Neural cell (in vitro differentiated cells): ENCODE measurements around the gene AQP10. TPM values are rescaled to one million over a fixed set of nuclear protein-coding genes. Genes with fewer than 3 reads are reported as not detected.
"Not testable (repeated sequence)": the region's sequence is repeated elsewhere in the genome, so short reads cannot be mapped to it uniquely, and the experiment has no call there.

Experiments
- H2AFZ ChIP-seq: fragments of 200-600, 300-800 bp; sonication (generic), shearing (Covaris generic); 2 replicates; pipeline ENCODE4 v1.6.0; 2014; ENCODE audit warnings: low read depth, mild to moderate bottlenecking, antibody characterized with exemption, low read length, moderate library complexity
- H3F3A ChIP-seq: fragments of 200-600 bp; shearing (Covaris generic); 2 replicates; pipeline ENCODE4 v1.6.1; 2016; ENCODE audit warnings: mild to moderate bottlenecking, moderate library complexity, mixed read lengths, antibody characterized with exemption, low read length; ENCODE audit not compliant: insufficient read depth, poor library complexity, severe bottlenecking
- H3K27ac ChIP-seq: fragments of 200-600, 300-800 bp; sonication (generic), shearing (Covaris generic); 2 replicates; pipeline ENCODE4 v1.5.1; 2014; ENCODE audit warnings: mild to moderate bottlenecking, low read length, moderate library complexity
- H3K27me3 ChIP-seq: fragments of 300-800, 200-600 bp; sonication (generic), shearing (Covaris generic); 2 replicates; pipeline ENCODE4 v1.6.0; 2014; ENCODE audit warnings: mild to moderate bottlenecking, low read depth, low read length, moderate library complexity; ENCODE audit not compliant: insufficient read depth
- H3K36me3 ChIP-seq: fragments of 300-800, 200-600 bp; sonication (generic), shearing (Covaris generic); 2 replicates; pipeline ENCODE4 v1.5.1; 2014; ENCODE audit warnings: mild to moderate bottlenecking, antibody characterized with exemption, low read length, moderate library complexity; ENCODE audit not compliant: insufficient read depth
- H3K4me2 ChIP-seq: fragments of 300-800, 200-600 bp; sonication (generic), shearing (Covaris generic); 2 replicates; pipeline ENCODE4 v1.6.0; 2014; ENCODE audit warnings: mild to moderate bottlenecking, low read length
- H3K4me3 ChIP-seq: fragments of 300-800, 200-600 bp; sonication (generic), shearing (Covaris generic); 2 replicates; pipeline ENCODE4 v1.5.1; 2014; ENCODE audit warnings: mild to moderate bottlenecking, low read length, moderate library complexity
- H3K79me2 ChIP-seq: fragments of 200-600 bp; shearing (Covaris generic); replicated peaks from 2 replicates; pipeline ENCODE4 v1.6.0; 2014; ENCODE audit warnings: mild to moderate bottlenecking, low read length, moderate library complexity; ENCODE audit not compliant: insufficient read depth
- H3K9ac ChIP-seq: fragments of 300-800, 200-600 bp; sonication (generic), shearing (Covaris generic); 2 replicates; pipeline ENCODE4 v1.6.1; 2016; ENCODE audit warnings: mild to moderate bottlenecking, low read length, mixed read lengths
- H3K9me2 ChIP-seq: fragments of 200-600 bp; shearing (Covaris generic); 2 replicates; pipeline ENCODE4 v1.6.1; 2016; ENCODE audit warnings: mild to moderate bottlenecking, low read length, mixed read lengths; ENCODE audit not compliant: insufficient read depth
- H3K9me3 ChIP-seq: fragments of 200-600, 300-800 bp; sonication (generic), shearing (Covaris generic); 2 replicates; pipeline ENCODE4 v1.6.1; 2016; ENCODE audit warnings: mild to moderate bottlenecking, mixed run types, low read length, moderate library complexity, mixed read lengths
- H4K20me1 ChIP-seq: fragments of 200-600 bp; shearing (Covaris generic); 2 replicates; pipeline ENCODE4 v1.6.1; 2016; ENCODE audit warnings: mild to moderate bottlenecking, mixed run types; ENCODE audit not compliant: insufficient read depth
- EP300 ChIP-seq: fragments of 450-650 bp; conservative IDR thresholded peaks from 2 replicates; pipeline ENCODE4 v1.6.1; 2014; ENCODE audit warnings: antibody characterized with exemption, mild to moderate bottlenecking, moderate library complexity; ENCODE audit not compliant: poor library complexity, severe bottlenecking
- EZH2 ChIP-seq: fragments of 200-600, 300-800 bp; shearing (Covaris generic), sonication (generic); IDR thresholded peaks from 2 replicates; pipeline ENCODE4 v1.6.1; 2014; ENCODE audit warnings: antibody characterized with exemption, low read length, borderline replicate concordance, mild to moderate bottlenecking; ENCODE audit not compliant: insufficient read depth, poor library complexity, severe bottlenecking
- MXI1 ChIP-seq: fragments of 450-650 bp; conservative IDR thresholded peaks from 2 replicates; pipeline ENCODE4 v1.6.1; 2014; ENCODE audit warnings: antibody characterized with exemption, mild to moderate bottlenecking; ENCODE audit not compliant: poor library complexity, severe bottlenecking
- POLR2AphosphoS5 ChIP-seq: IDR thresholded peaks from 2 replicates; pipeline ENCODE4 v1.6.1; 2012
- RAD21 ChIP-seq: fragments of 450-650 bp; conservative IDR thresholded peaks from 2 replicates; pipeline ENCODE4 v1.6.1; 2014; ENCODE audit warnings: antibody characterized with exemption, mild to moderate bottlenecking, moderate library complexity
- SMC3 ChIP-seq: fragments of 450-650 bp; conservative IDR thresholded peaks from 2 replicates; pipeline ENCODE4 v1.6.1; 2014; ENCODE audit warnings: antibody characterized with exemption, mild to moderate bottlenecking, moderate library complexity; ENCODE audit not compliant: poor library complexity
- TAF1 ChIP-seq: IDR thresholded peaks from 2 replicates; pipeline ENCODE4 v1.6.1; 2012; ENCODE audit warnings: low read depth
- polyA plus RNA-seq: library from polyadenylated mRNA; depleted of rRNA; stranded (reverse); fragments of >200 nt; gene quantifications from 2 replicates; pipeline ENCODE4 v1.2.3, GENCODE V29; 2014
- TF ChIP-seq, protein P1 (sequence below): fragments of 450-650 bp; IDR thresholded peaks from 2 replicates; pipeline ENCODE4 v1.5.1; 2014; ENCODE audit warnings: antibody characterized with exemption, mild to moderate bottlenecking, moderate library complexity; ENCODE audit not compliant: poor library complexity, severe bottlenecking
- TF ChIP-seq, protein P2 (sequence below): IDR thresholded peaks from 2 replicates; pipeline ENCODE4 v1.6.1; 2012; ENCODE audit warnings: borderline replicate concordance

AQP10 gene
- polyA plus RNA-seq, 1 donor from 2014 or later: not detected

DNA sequence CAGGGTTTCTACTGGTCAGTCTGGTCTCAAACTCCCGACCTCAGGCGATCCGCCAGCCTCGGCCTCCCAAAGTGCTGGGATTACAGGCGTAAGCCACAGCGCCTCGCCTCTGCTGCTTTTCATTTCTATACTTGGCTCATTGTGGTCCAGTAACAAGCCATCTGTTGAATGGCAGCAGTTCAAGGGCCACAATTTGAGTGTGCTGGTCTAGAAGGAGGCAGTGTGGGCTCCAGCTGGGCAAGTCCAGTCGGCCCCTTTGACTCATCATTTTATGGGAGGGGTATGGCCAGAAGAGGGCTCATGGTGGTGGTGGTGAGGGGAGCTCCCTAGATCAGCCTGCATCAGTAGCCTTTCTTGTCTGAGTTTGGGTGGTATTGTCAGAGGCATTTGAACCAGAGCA is 37.6 kb downstream of the AQP10 start:
- Histone ChIP-seq H4K20me1 (no peaks in the 10 kb centered on the region), H3K79me2 (no peaks in the 10 kb centered on the region), H3K9me3 (no peaks in the 10 kb centered on the region), H3K4me2 (no peak overlapping the region), H3F3A (no peaks in the 10 kb centered on the region), H3K36me3 (no peaks in the 10 kb centered on the region), H3K9ac (no peak overlapping the region), H3K27ac (no peak overlapping the region), H3K27me3 (peaks cover 2% of the 10 kb centered on the region), H3K4me3 (no peak overlapping the region), H2AFZ (no peak overlapping the region), H3K9me2 (no peaks in the 10 kb centered on the region)
- no peak for TF ChIP-seq TAF1
- TF ChIP-seq RAD21: no peak
- TF ChIP-seq SMC3: no peak
- TF ChIP-seq POLR2AphosphoS5: no peak
- TF ChIP-seq EZH2: no peak
- TF ChIP-seq, protein P1, sequence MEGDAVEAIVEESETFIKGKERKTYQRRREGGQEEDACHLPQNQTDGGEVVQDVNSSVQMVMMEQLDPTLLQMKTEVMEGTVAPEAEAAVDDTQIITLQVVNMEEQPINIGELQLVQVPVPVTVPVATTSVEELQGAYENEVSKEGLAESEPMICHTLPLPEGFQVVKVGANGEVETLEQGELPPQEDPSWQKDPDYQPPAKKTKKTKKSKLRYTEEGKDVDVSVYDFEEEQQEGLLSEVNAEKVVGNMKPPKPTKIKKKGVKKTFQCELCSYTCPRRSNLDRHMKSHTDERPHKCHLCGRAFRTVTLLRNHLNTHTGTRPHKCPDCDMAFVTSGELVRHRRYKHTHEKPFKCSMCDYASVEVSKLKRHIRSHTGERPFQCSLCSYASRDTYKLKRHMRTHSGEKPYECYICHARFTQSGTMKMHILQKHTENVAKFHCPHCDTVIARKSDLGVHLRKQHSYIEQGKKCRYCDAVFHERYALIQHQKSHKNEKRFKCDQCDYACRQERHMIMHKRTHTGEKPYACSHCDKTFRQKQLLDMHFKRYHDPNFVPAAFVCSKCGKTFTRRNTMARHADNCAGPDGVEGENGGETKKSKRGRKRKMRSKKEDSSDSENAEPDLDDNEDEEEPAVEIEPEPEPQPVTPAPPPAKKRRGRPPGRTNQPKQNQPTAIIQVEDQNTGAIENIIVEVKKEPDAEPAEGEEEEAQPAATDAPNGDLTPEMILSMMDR: no peak
- TF ChIP-seq, protein P2, sequence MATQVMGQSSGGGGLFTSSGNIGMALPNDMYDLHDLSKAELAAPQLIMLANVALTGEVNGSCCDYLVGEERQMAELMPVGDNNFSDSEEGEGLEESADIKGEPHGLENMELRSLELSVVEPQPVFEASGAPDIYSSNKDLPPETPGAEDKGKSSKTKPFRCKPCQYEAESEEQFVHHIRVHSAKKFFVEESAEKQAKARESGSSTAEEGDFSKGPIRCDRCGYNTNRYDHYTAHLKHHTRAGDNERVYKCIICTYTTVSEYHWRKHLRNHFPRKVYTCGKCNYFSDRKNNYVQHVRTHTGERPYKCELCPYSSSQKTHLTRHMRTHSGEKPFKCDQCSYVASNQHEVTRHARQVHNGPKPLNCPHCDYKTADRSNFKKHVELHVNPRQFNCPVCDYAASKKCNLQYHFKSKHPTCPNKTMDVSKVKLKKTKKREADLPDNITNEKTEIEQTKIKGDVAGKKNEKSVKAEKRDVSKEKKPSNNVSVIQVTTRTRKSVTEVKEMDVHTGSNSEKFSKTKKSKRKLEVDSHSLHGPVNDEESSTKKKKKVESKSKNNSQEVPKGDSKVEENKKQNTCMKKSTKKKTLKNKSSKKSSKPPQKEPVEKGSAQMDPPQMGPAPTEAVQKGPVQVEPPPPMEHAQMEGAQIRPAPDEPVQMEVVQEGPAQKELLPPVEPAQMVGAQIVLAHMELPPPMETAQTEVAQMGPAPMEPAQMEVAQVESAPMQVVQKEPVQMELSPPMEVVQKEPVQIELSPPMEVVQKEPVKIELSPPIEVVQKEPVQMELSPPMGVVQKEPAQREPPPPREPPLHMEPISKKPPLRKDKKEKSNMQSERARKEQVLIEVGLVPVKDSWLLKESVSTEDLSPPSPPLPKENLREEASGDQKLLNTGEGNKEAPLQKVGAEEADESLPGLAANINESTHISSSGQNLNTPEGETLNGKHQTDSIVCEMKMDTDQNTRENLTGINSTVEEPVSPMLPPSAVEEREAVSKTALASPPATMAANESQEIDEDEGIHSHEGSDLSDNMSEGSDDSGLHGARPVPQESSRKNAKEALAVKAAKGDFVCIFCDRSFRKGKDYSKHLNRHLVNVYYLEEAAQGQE: no peak
- no peak for TF ChIP-seq MXI1

DNA sequence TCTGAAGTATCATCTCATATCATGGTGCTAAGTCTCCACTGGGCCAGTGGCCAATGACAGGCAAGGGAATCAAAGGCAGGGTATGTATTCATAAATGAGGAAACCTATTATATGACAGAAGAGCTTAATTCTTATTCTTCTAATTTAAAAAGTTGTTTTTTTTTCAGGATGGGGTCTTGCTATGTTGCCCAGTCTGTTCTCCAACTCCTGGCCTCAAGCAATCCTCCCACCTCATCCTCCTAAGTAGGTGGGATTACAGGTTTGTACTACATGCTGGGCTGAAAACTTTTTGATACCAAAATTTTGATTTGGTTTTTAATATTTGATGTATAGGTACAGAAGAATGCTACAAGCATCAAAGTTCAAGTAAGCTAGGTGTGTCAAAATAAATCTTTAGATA is 39.4 kb downstream of the AQP10 start:
- Histone ChIP-seq H3K9me3 (no peaks in the 10 kb centered on the region), H3K4me3 (no peak overlapping the region), H3F3A (no peaks in the 10 kb centered on the region), H3K9ac (no peak overlapping the region), H3K9me2 (no peaks in the 10 kb centered on the region), H3K79me2 (no peaks in the 10 kb centered on the region), H3K27ac (no peak overlapping the region), H3K36me3 (no peaks in the 10 kb centered on the region), H3K4me2 (no peak overlapping the region), H3K27me3 (no peaks in the 10 kb centered on the region), H4K20me1 (no peaks in the 10 kb centered on the region), H2AFZ (no peak overlapping the region)
- no peak for TF ChIP-seq RAD21
- TF ChIP-seq, protein P1: no peak
- TF ChIP-seq EP300: no peak
- TF ChIP-seq POLR2AphosphoS5: no peak
- TF ChIP-seq MXI1: no peak
- no peak for TF ChIP-seq TAF1
- no peak for TF ChIP-seq SMC3
- no peak for TF ChIP-seq EZH2
- TF ChIP-seq, protein P2: no peak

DNA sequence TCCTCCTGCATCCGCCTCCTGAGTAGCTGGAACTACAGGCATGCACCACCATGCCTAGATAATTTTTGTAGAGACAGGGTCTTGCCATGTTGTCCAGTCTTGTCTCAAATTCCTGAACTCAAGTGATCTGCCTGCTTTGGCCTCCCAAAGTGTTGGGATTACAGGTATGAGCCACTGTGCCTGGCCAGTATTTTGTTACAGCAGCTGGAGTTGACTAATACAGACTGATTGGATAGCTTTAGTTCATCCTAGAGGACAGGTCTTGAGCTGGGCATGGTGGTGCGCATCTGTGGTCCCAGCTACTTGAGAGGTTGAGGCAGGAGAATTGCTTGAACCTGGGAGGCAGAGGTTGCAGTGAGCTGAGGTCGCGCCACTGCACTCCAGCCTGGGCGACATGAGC is 40.0 kb downstream of the AQP10 start:
- H2AFZ ChIP-seq, H3K27ac ChIP-seq, H3K27me3 ChIP-seq, H3K9me2 ChIP-seq, H3K9ac ChIP-seq, H3K4me3 ChIP-seq, H3F3A ChIP-seq, H3K4me2 ChIP-seq, H4K20me1 ChIP-seq, H3K36me3 ChIP-seq, H3K9me3 ChIP-seq, H3K79me2 ChIP-seq: not testable (repeated sequence)
